K562 (cell line): Measurements from ENCODE around the gene ANTKMT. TPM values are rescaled to one million over a fixed set of nuclear protein-coding genes. Genes with fewer than 3 reads are reported as not detected.

Experiments used
- BACH1 ChIP-seq: fragments of 200-800 bp; sonication (Bioruptor generic); IDR thresholded peaks from 2 replicates; pipeline ENCODE4 v1.6.1; 2016; ENCODE audit warnings: missing genetic modification characterization, missing compliant biosample characterization
- BRD4 ChIP-seq: fragments of 200-600 bp; sonication (generic); IDR thresholded peaks from 2 replicates; pipeline ENCODE4 v1.6.1; 2017; ENCODE audit warnings: inconsistent platforms
- CBFB ChIP-seq: sonication (generic); formaldehyde crosslinking; IDR thresholded peaks from 2 replicates; pipeline ENCODE4 v1.4.0; 2020; ENCODE audit warnings: mild to moderate bottlenecking, missing genetic modification reagents
- DACH1 ChIP-seq: fragments of 450-650 bp; IDR thresholded peaks from 2 replicates; pipeline ENCODE4 v1.6.1; 2018; ENCODE audit not compliant: partially characterized antibody
- E2F5 ChIP-seq: sonication (generic); formaldehyde crosslinking; IDR thresholded peaks from 2 replicates; pipeline ENCODE4 v1.8.0; 2022; ENCODE audit warnings: mild to moderate bottlenecking, missing genetic modification reagents
- E2F6 ChIP-seq, 2 experiments: IDR thresholded peaks; 2 replicates each; pipeline ENCODE4 v1.6.1; 2011; ENCODE audit warnings: borderline replicate concordance in 1 of 2, control low read depth in 1 of 2, low read depth in 1 of 2, low read length in 1 of 2, mild to moderate bottlenecking in 1 of 2, mixed read lengths in 1 of 2, moderate library complexity in 1 of 2; ENCODE audit not compliant: insufficient read depth in 1 of 2, insufficient read length in 1 of 2, poor library complexity in 1 of 2, severe bottlenecking in 1 of 2; ENCODE audit errors: extremely low read depth in 1 of 2
- FIP1L1 ChIP-seq: fragments of 200-400 bp; formaldehyde crosslinking; IDR thresholded peaks from 2 replicates; pipeline ENCODE4 v1.6.1; 2018; ENCODE audit warnings: mild to moderate bottlenecking, low read depth, low read length; ENCODE audit not compliant: poor library complexity, severe bottlenecking
- FOS ChIP-seq: IDR thresholded peaks from 3 replicates; pipeline ENCODE4 v1.6.1; 2011; ENCODE audit not compliant: insufficient read length; ENCODE audit errors: extremely low read depth
- HES1 ChIP-seq: fragments of 450-650 bp; IDR thresholded peaks from 2 replicates; pipeline ENCODE4 v1.6.1; 2016; ENCODE audit warnings: low read depth, mild to moderate bottlenecking, moderate library complexity
- KLF6 ChIP-seq: fragments of 250-450 bp; sonication (Bioruptor Pico); IDR thresholded peaks from 2 replicates; pipeline ENCODE4 v1.4.0; 2020; ENCODE audit warnings: mild to moderate bottlenecking, moderate library complexity, borderline replicate concordance
- L3MBTL2 ChIP-seq: fragments of 450-650 bp; IDR thresholded peaks from 2 replicates; pipeline ENCODE4 v1.6.1; 2016; ENCODE audit warnings: mild to moderate bottlenecking, moderate library complexity
- MCM5 ChIP-seq: fragments of 450-650 bp; IDR thresholded peaks from 2 replicates; pipeline ENCODE4 v1.6.1; 2016; ENCODE audit warnings: low read depth
- MTA2 ChIP-seq: fragments of 450-650 bp; IDR thresholded peaks from 2 replicates; pipeline ENCODE4 v1.6.1; 2016; ENCODE audit warnings: low read depth
- OTX1 ChIP-seq: fragments of 450-650 bp; formaldehyde crosslinking; IDR thresholded peaks from 2 replicates; pipeline ENCODE4 v1.4.0; 2022; ENCODE audit warnings: mild to moderate bottlenecking
- PTTG1 ChIP-seq: fragments of 450-650 bp; IDR thresholded peaks from 2 replicates; pipeline ENCODE4 v1.6.1; 2016; ENCODE audit warnings: low read depth, mild to moderate bottlenecking, missing genetic modification characterization, missing compliant biosample characterization
- RBBP5 ChIP-seq: fragments of 200-600 bp; sonication (generic); IDR thresholded peaks from 2 replicates; pipeline ENCODE4 v1.6.1; 2012; ENCODE audit warnings: borderline replicate concordance, mild to moderate bottlenecking, low read length, control low read depth, inconsistent platforms; ENCODE audit not compliant: insufficient read depth, poor library complexity, severe bottlenecking
- SAP30 ChIP-seq: fragments of 200-600 bp; sonication (generic); IDR thresholded peaks from 2 replicates; pipeline ENCODE4 v1.6.1; 2012; ENCODE audit warnings: borderline replicate concordance, low read depth, mild to moderate bottlenecking, moderate library complexity, low read length, control low read depth, inconsistent platforms; ENCODE audit not compliant: insufficient read depth, poor library complexity, severe bottlenecking
- SMAD1 ChIP-seq: fragments of 150-350 bp; IDR thresholded peaks from 2 replicates; pipeline ENCODE4 v1.6.1; 2014; ENCODE audit warnings: low read length, low read depth; ENCODE audit not compliant: partially characterized antibody
- SMAD4 ChIP-seq: fragments of 250-450 bp; sonication (Bioruptor Pico); conservative IDR thresholded peaks from 2 replicates; pipeline ENCODE4 v1.8.0; 2021; ENCODE audit warnings: inconsistent platforms, mild to moderate bottlenecking, moderate library complexity
- SMARCA4 ChIP-seq: fragments of 450-650 bp; IDR thresholded peaks from 2 replicates; pipeline ENCODE4 v1.6.1; 2016
- STAT5A ChIP-seq: IDR thresholded peaks from 2 replicates; pipeline ENCODE4 v1.6.1; 2012; ENCODE audit warnings: low read length, inconsistent platforms, borderline replicate concordance
- ZNF143 ChIP-seq: sonication (generic); formaldehyde crosslinking; IDR thresholded peaks from 2 replicates; pipeline ENCODE4 v1.9.0; 2022; ENCODE audit warnings: mild to moderate bottlenecking, missing genetic modification reagents
- ZNF212 ChIP-seq: fragments of 450-650 bp; formaldehyde crosslinking; IDR thresholded peaks from 2 replicates; pipeline ENCODE4 v1.4.0; 2020; ENCODE audit warnings: mild to moderate bottlenecking
- ZNF311 ChIP-seq: fragments of 250-450 bp; sonication (Bioruptor Pico); IDR thresholded peaks from 2 replicates; pipeline ENCODE4 v1.4.0; 2020; ENCODE audit warnings: mild to moderate bottlenecking, moderate library complexity
- ZNF449 ChIP-seq: fragments of 250-450 bp; sonication (Bioruptor Pico); IDR thresholded peaks from 2 replicates; pipeline ENCODE4 v1.8.0; 2022; ENCODE audit warnings: moderate library complexity, mild to moderate bottlenecking, inconsistent platforms
- ZNF707 ChIP-seq: fragments of 250-450 bp; sonication (Bioruptor Pico); conservative IDR thresholded peaks from 2 replicates; pipeline ENCODE4 v1.8.0; 2022; ENCODE audit warnings: inconsistent platforms, mild to moderate bottlenecking, moderate library complexity
- polyA plus RNA-seq, 8 experiments: library from polyadenylated mRNA; depleted of rRNA in 4 of 8; stranded (reverse) in 5 of 8; unstranded in 3 of 8; fragments of >200 nt; fragmentation: Nextera tagmentation in 2 of 8; fragmentation: Illumina TruSeq in 1 of 8; extraction: Ambion mirVana in 2 of 8; extraction: Trizol in 1 of 8; gene quantifications; 2 replicates each; pipeline versions ENCODE4 v1.2.1 to v1.2.3, GENCODE V29; 2011 to 2014; ENCODE audit warnings: inconsistent platforms in 1 of 8, missing spikeins in 1 of 8
- total RNA-seq, 7 experiments: library from RNA; depleted of rRNA in 6 of 7; stranded (reverse); fragments of >200 nt in 6 of 7; fragmentation: Illumina TruSeq in 2 of 7; extraction: Trizol in 2 of 7; gene quantifications; 2 replicates each; pipeline versions ENCODE4 v1.2.1 to v1.2.3, GENCODE V29; 2011 to 2021; ENCODE audit warnings: low replicate concordance in 1 of 7

ANTKMT gene
- total and polyA plus RNA-seq, 9 of the 15 experiments (the other 6 are each of a cell fraction or from before 2014, with no cell fraction given): 0.58 to 217 (median 19.1) TPM

- TF ChIP-seq E2F6 (IDR thresholded peaks at IDR 0.05; ENCODE audit: borderline replicate concordance in 1 of 2, extremely low read depth in 1 of 2, insufficient read depth in 1 of 2, insufficient read length in 1 of 2, low read depth in 1 of 2, low read length in 1 of 2, poor library complexity in 1 of 2, severe bottlenecking in 1 of 2): peak; percentile 99
- TF ChIP-seq DACH1: no peak
- TF ChIP-seq FIP1L1: peak; percentile 54
- TF ChIP-seq ZNF449 (CRISPR knock-in tag): no peak
- peak; percentile 97 for TF ChIP-seq L3MBTL2
- no peak; the same call in 1 of the 2 replicates for TF ChIP-seq STAT5A
- TF ChIP-seq CBFB (CRISPR knock-in tag): no peak
- TF ChIP-seq ZNF212 (CRISPR knock-in tag): no peak
- TF ChIP-seq BACH1: no peak
- no peak for TF ChIP-seq FOS
- no peak for TF ChIP-seq BRD4
- TF ChIP-seq PTTG1 (tag): no peak
- TF ChIP-seq ZNF311 (CRISPR knock-in tag): no peak
- no peak for TF ChIP-seq E2F5 (CRISPR knock-in tag)
- TF ChIP-seq SMAD4: no peak
- no peak for TF ChIP-seq SMAD1
- TF ChIP-seq HES1: no peak
- TF ChIP-seq ZNF143: peak; percentile 82
- TF ChIP-seq RBBP5: peak; percentile 65
- TF ChIP-seq OTX1: no peak
- no peak for TF ChIP-seq ZNF707
- TF ChIP-seq KLF6 (CRISPR knock-in tag): no peak
- TF ChIP-seq SMARCA4: no peak
- no peak for TF ChIP-seq MCM5
- no peak for TF ChIP-seq SAP30
- TF ChIP-seq MTA2: no peak
These were observed 36.7 kb upstream of the ANTKMT start, which contains the start of gene JMJD8 (continued) for GRCh38 chr16:684071-684794.
